T47D (cell line): ENCODE data around the gene ZBTB7C.

Experiments
- DNase-seq, 2 experiments: peaks; one replicate each; pipeline versions ENCODE4 v3.0.0 to v3.0.0-alpha.2; 2011 to 2012; ENCODE audit warnings: low read depth in 1 of 2, low spot score in 1 of 2
- JUND ChIP-seq: IDR thresholded peaks from 2 replicates; pipeline ENCODE4 v1.6.1; 2012; ENCODE audit warnings: low read depth
- in situ Hi-C: cut with HindIII; loops from 2 replicates; pipeline ENCODE4 v1.10.0; 2016; ENCODE audit warnings: low sequenced_read_pairs, low pct_unique_long_range_greater_than_20kb

Gene ZBTB7C

GRCh38 chr18:48334845-48335244 is 74.3 kb downstream of the ZBTB7C start:
- no peak for TF ChIP-seq JUND
- in situ Hi-C loops = no loop called here
- no peak for DNase-seq

- no peak for TF ChIP-seq JUND
- in situ Hi-C loops = no loop called here
- DNase-seq = no peak
Observed at GRCh38 chr18:48333563-48333962, 75.6 kb downstream of the ZBTB7C start.

- DNase-seq = peak in 1 of 2 experiments; percentile 24
- no peak for TF ChIP-seq JUND
- in situ Hi-C loops = no loop called here
Observed at GRCh38 chr18:48330016-48330991, 78.9 kb downstream of the ZBTB7C start.

GRCh38 chr18:48328473-48329210 is 80.5 kb downstream of the ZBTB7C start:
- no peak for TF ChIP-seq JUND
- in situ Hi-C loops = no loop called here
- DNase-seq = no peak

GRCh38 chr18:48326901-48327675 is 82.1 kb downstream of the ZBTB7C start:
- no peak for TF ChIP-seq JUND
- no peak for DNase-seq
- in situ Hi-C loops = no loop called here

GRCh38 chr18:48325115-48325665 is 84.0 kb downstream of the ZBTB7C start:
- TF ChIP-seq JUND = no peak
- in situ Hi-C loops = no loop called here

GRCh38 chr18:48324651-48325050 is 84.5 kb downstream of the ZBTB7C start:
- no peak for TF ChIP-seq JUND
- in situ Hi-C loops = no loop called here
- DNase-seq = no peak

More at GRCh38 chr18:48325115-48325665, 84.0 kb downstream of the ZBTB7C start:
- no peak for DNase-seq

GRCh38 chr18:48323151-48323550 is 86.0 kb downstream of the ZBTB7C start:
- in situ Hi-C loops = no loop called here
- DNase-seq = no peak
- TF ChIP-seq JUND = no peak

- DNase-seq = no peak
- in situ Hi-C loops = no loop called here
- no peak for TF ChIP-seq JUND
Observed at GRCh38 chr18:48321536-48321935, 87.6 kb downstream of the ZBTB7C start.

GRCh38 chr18:48321121-48321520 is 88.1 kb downstream of the ZBTB7C start:
- DNase-seq = no peak

GRCh38 chr18:48320639-48320945 is 88.6 kb downstream of the ZBTB7C start:
- no peak for DNase-seq
- in situ Hi-C loops = no loop called here
- no peak for TF ChIP-seq JUND

More at GRCh38 chr18:48321121-48321520, 88.1 kb downstream of the ZBTB7C start:
- TF ChIP-seq JUND = no peak
- in situ Hi-C loops = no loop called here
